ES-I3 (cell line): ENCODE results near the gene FERMT1.

Experiments
- H3K36me3 ChIP-seq: 2 replicates; pipeline ENCODE4 v1.6.1; 2013; ENCODE audit warnings: mild to moderate bottlenecking, low read length, control low read depth, moderate library complexity; ENCODE audit not compliant: insufficient read depth
- H3K4me1 ChIP-seq: 2 replicates; pipeline ENCODE4 v1.6.1; 2013; ENCODE audit warnings: mild to moderate bottlenecking, control low read depth, low read length; ENCODE audit not compliant: insufficient read depth
- H3K9ac ChIP-seq: 2 replicates; pipeline ENCODE4 v1.6.1; 2013; ENCODE audit warnings: low read depth, mild to moderate bottlenecking, low read length, moderate library complexity
- H3K9me3 ChIP-seq: 2 replicates; pipeline ENCODE4 v1.6.1; 2013; ENCODE audit warnings: mild to moderate bottlenecking, low read length, moderate library complexity; ENCODE audit not compliant: control insufficient read depth, insufficient read depth

Gene FERMT1

DNA sequence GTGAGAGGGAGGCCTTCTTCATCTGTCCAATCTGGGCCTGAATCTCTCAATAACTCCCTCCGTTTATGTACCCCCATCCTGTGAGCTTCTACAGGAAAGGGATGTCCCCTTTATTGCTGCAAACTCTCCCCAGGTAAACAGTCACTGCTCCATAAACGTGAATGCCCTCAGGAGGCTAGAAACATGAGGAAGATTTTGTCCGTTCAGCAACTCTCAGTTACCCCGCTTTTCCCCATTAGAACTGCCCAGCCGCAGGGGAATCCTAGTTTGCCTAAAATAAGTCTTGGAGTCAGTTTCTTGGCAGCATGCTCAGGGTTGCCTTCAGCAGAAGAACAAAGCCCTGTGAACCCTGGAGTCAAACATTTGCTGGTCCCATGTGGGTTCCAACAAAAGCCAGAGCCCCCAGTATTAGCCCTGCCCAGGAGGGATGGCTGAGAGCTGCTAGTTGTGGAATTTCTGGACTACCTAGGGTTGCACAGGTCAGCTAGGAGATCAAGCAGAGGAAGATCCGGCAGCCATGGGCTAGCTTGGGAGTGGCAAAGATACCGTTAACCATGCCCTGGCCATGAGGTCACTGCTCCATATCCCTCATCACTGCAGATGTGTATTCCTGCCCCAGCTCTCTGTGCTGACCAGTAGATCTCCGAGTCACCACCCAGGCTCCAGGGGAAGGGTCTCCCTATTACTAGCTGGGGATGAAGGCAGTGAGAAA lies 69.6 kb downstream of the FERMT1 start:
- no peaks in the 10 kb centered on the region for H3K36me3 ChIP-seq
- peaks cover 6% of the 10 kb centered on the region; the same call in 1 of the 2 replicates for H3K4me1 ChIP-seq
- peak overlapping the region; percentile 60; the same call in 1 of the 2 replicates for H3K9ac ChIP-seq
- no peaks in the 10 kb centered on the region for H3K9me3 ChIP-seq

- H3K36me3 ChIP-seq, result no peaks in the 10 kb centered on the region
- peaks cover 6% of the 10 kb centered on the region; the same call in 1 of the 2 replicates for H3K4me1 ChIP-seq
- no peaks in the 10 kb centered on the region for H3K9me3 ChIP-seq
- peak overlapping the region; percentile 60; the same call in 1 of the 2 replicates for H3K9ac ChIP-seq
Measured at GRCh38 chr20:6051505-6051904, 71.3 kb downstream of the FERMT1 start.

DNA sequence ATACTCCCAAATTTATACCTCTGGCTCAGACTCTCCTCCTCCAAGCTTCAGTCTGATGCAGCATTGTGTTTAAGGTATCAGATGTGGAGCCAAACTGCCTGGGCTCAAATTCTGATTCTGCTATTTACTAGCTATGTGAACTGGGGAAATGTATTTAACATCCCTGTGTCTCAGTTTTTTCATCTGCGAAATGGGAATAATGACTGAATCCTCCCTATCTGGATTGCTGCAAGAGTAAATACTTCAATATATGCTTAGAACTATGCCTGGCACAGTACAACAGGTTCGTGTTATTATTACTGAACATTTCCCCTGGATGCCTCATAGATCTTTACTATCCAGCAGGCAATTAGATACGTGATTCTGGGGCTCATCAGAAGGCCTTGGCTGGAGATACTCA lies 74.4 kb downstream of the FERMT1 start:
- Histone ChIP-seq H3K36me3 (no peaks in the 10 kb centered on the region), H3K4me1 (peaks cover 6% of the 10 kb centered on the region; the same call in 1 of the 2 replicates), H3K9me3 (no peaks in the 10 kb centered on the region), H3K9ac (no peak overlapping the region)

- Histone ChIP-seq H3K4me1 (no peaks in the 10 kb centered on the region), H3K9ac (no peak overlapping the region), H3K9me3 (no peaks in the 10 kb centered on the region), H3K36me3 (no peaks in the 10 kb centered on the region)
Measured at GRCh38 chr20:6046432-6046831, 76.4 kb downstream of the FERMT1 start.

- H3K4me1 ChIP-seq, result no peaks in the 10 kb centered on the region
- no peak overlapping the region for H3K9ac ChIP-seq
- peaks cover 2% of the 10 kb centered on the region; the same call in 1 of the 2 replicates for H3K36me3 ChIP-seq
- H3K9me3 ChIP-seq, result no peaks in the 10 kb centered on the region
Measured at GRCh38 chr20:6045566-6045965, 77.3 kb downstream of the FERMT1 start.

DNA sequence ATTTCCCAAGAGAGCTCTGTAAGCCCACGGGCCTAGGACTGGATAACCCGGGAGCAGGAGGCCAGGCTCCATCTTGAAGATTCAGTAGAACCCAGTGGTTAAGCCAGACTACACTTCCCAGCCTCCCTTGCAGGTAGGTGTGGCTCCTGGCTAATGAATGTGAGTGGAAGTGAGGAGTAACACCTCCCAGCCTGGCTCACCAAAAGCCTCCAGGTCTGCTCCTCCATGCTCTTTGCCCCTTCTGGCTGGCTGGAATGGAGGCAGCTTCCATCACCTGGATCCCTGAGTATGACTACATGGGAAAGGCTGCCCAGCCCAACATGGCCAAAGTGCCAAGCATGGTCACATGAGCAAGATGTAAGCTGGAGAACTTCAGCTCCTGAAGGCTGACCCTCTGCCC lies 78.7 kb downstream of the FERMT1 start:
- peaks cover 5% of the 10 kb centered on the region; the same call in 1 of the 2 replicates for H3K36me3 ChIP-seq
- H3K9ac ChIP-seq, result no peak overlapping the region
- H3K4me1 ChIP-seq, result no peaks in the 10 kb centered on the region
- no peaks in the 10 kb centered on the region for H3K9me3 ChIP-seq

- no peak overlapping the region for H3K9ac ChIP-seq
- H3K9me3 ChIP-seq, result no peaks in the 10 kb centered on the region
- no peaks in the 10 kb centered on the region for H3K4me1 ChIP-seq
- peaks cover 5% of the 10 kb centered on the region; the same call in 1 of the 2 replicates for H3K36me3 ChIP-seq
Measured at GRCh38 chr20:6041808-6042265, 81.0 kb downstream of the FERMT1 start.

DNA sequence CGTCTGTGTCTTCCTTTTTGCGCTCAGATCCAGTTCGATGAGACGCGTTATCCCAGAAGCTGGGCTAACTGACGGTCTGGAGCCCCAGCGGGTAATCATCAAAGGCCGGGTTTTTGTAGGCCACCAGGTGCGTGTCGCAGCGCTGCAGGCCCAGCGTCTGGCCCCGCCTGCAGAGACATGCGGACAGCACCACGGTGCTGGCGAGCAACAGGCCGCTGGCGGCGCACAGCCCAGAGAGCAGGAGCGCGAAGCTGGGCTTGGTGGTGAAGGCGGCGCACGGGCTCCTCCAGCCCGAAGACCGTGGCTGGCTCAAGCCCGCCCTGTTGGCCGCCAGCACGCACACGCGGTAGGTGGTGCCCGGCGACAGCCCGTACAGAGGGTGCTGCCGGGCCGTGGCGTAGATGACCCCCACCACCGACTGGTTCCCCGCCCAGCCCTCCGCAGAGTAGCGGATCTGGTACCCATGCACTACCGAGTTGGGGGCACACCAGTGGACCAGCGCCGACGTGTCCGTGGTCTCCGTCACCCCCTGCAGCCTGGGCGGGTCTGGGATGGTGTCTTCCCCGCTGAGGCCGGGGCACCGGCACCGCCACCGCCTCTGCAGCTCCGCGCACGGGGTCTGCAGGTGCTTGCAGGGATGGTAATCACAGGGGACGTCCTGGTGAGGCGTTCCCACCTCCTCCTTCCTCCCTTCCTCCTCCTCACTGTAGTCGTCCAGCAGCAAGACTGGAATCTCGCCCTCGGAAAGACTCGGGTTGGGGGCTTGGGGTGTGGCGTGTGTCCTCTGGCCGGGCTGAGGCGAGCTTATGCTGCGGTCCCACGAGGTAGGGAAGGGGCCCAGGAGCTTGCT lies 81.6 kb downstream of the FERMT1 start:
- Histone ChIP-seq H3K4me1 (no peaks in the 10 kb centered on the region), H3K9ac (no peak overlapping the region), H3K9me3 (no peaks in the 10 kb centered on the region), H3K36me3 (peaks cover 5% of the 10 kb centered on the region; the same call in 1 of the 2 replicates)

GRCh38 chr20:6040540-6040939 lies 82.3 kb downstream of the FERMT1 start:
- Histone ChIP-seq H3K36me3 (peaks cover 5% of the 10 kb centered on the region; the same call in 1 of the 2 replicates), H3K9me3 (no peaks in the 10 kb centered on the region), H3K9ac (no peak overlapping the region), H3K4me1 (no peaks in the 10 kb centered on the region)

GRCh38 chr20:6039766-6040165 lies 83.1 kb downstream of the FERMT1 start:
- H3K9ac ChIP-seq, result no peak overlapping the region
- H3K9me3 ChIP-seq, result no peaks in the 10 kb centered on the region
- H3K36me3 ChIP-seq, result peaks cover 7% of the 10 kb centered on the region
- H3K4me1 ChIP-seq, result no peaks in the 10 kb centered on the region

DNA sequence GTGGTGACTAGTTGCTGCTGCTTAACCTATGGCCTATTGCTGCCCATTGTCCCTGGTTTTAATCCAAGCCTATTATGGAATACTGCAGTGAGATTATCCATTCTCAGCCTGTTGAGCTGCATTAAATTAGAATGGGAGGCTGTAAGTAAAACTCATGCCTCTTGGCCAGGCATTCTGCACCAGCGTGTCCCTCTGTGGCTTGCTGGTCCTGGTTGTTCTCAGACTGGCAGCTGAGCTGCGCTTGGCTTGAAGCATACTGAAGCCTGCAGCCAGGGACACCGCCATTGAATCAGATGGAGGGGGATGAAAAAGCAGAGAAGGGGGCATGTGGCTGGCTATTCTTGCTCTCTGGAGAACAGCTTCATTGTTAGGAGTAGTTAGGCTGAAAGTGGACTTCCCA lies 84.6 kb downstream of the FERMT1 start:
- no peaks in the 10 kb centered on the region for H3K4me1 ChIP-seq
- H3K9ac ChIP-seq, result no peak overlapping the region
- peaks cover 11% of the 10 kb centered on the region for H3K36me3 ChIP-seq

DNA sequence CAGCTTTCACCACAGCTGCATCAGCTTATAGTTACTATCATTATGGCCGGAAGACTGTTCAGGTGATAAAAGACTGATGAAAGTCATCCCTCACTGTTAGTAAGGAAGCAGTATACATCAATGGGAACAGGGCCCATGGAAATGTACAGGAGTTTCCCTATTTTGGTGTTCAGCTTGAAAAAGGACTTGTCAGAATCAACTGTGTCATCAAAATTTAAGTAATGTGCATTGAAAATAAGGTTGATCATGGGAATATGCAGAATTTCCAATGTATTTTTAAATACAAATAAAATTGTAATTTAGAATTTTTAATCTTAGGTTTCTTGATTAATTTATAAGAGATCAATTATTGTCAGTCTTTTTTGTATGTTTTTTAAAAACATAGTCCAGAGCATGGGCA lies 85.7 kb downstream of the FERMT1 start:
- Histone ChIP-seq H3K9ac (no peak overlapping the region), H3K9me3 (no peaks in the 10 kb centered on the region), H3K4me1 (no peaks in the 10 kb centered on the region), H3K36me3 (peaks cover 11% of the 10 kb centered on the region)

More for the DNA sequence above, 84.6 kb downstream of the FERMT1 start:
- no peaks in the 10 kb centered on the region for H3K9me3 ChIP-seq

DNA sequence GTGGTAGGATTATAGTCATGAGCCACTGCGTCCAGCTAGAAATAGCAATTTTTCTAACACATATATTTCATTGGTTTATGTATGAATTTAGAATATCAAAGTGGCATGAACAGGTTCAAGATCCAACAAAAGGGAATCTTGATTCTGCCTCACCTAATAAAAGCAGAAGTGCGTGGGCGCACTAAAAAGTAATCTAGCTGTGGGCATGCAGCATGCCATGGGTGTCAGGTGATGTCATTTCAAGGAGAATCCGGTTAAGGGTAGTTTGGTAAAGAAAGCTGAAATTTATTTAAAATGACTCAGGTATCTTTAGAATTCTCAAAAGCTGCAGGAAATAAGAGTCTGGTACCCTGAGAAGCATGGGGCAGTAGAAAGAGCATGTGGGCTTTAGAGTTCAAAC lies 86.6 kb downstream of the FERMT1 start:
- Histone ChIP-seq H3K4me1 (no peaks in the 10 kb centered on the region), H3K36me3 (peaks cover 11% of the 10 kb centered on the region), H3K9ac (no peak overlapping the region), H3K9me3 (no peaks in the 10 kb centered on the region)

DNA sequence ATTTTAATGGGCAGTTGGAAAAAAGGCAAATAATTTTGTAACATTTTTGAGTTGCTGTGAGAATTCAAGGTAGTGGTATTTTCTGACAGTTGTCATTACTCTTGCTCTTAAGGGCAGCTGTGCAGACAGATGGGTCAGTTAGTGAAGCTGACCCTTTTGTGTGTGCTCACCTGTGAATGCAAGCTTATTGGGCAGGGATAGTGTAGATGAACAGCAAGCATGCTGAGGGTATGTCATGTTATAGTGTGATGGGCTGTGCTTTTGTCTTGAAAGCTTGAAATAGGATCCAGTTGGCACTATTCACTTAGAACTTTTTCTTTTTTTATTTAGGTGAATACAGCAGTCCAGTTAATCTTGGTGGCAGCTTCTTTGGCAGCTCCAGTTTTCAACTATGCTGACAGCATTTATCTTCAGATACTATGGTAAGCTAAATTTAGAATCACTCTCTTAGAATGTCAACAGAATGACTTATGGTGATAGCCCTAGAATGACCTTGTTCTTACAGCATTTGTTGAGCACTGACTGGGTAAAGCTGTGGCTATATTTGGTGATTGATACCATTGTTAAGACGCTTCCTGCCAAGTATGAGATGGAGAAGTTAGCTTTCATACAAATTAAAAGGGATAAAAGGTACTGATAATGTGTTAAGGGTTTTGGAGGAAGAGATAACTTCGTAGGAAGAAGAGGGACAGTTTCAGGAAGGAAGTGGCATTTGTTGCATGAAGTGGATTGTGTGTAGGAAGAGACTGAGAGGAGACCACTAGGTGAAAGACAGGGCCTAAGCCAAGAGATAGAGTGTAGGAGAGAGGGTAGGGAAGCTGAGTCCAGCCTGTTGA lies 88.5 kb downstream of the FERMT1 start:
- Histone ChIP-seq H3K9ac (no peak overlapping the region), H3K4me1 (no peaks in the 10 kb centered on the region), H3K9me3 (no peaks in the 10 kb centered on the region), H3K36me3 (peaks cover 5% of the 10 kb centered on the region)
